HG03060 (cell line): Measurements from ENCODE around the gene SPTLC2.
"Not testable (repeated sequence)": the region's sequence is repeated elsewhere in the genome, so short reads cannot be mapped to it uniquely, and the experiment has no call there.

Experiments used
- ATAC-seq: cut with Tn5 transposase; IDR thresholded peaks from one replicate; pipeline ENCODE4 v1.9.1; 2021; ENCODE audit warnings: low read depth, moderate number of reproducible peaks; ENCODE audit not compliant: unreplicated experiment

SPTLC2 gene

GRCh38 chr14:77590845-77591485, 25.5 kb downstream of the SPTLC2 start:
- ATAC-seq, result no peak

- no peak for ATAC-seq
Measured at GRCh38 chr14:77589099-77589498, 27.3 kb downstream of the SPTLC2 start.

- not testable (repeated sequence) for ATAC-seq
Measured at GRCh38 chr14:77588411-77589025, 27.9 kb downstream of the SPTLC2 start.

GRCh38 chr14:77585385-77585784, 31.1 kb downstream of the SPTLC2 start:
- ATAC-seq, result no peak

GRCh38 chr14:77584809-77585208, 31.6 kb downstream of the SPTLC2 start:
- ATAC-seq, result no peak

- no peak for ATAC-seq
Measured at GRCh38 chr14:77583657-77584056, 32.8 kb downstream of the SPTLC2 start.

GRCh38 chr14:77582511-77582910, 33.9 kb downstream of the SPTLC2 start:
- no peak for ATAC-seq

- peak; percentile 83 for ATAC-seq
Measured at GRCh38 chr14:77580964-77581505, 35.4 kb downstream of the SPTLC2 start.

GRCh38 chr14:77580477-77580876, 36.0 kb downstream of the SPTLC2 start:
- ATAC-seq, result peak; percentile 5

- no peak for ATAC-seq
Measured at GRCh38 chr14:77579780-77580179, 36.7 kb downstream of the SPTLC2 start.

GRCh38 chr14:77579065-77579464, 37.4 kb downstream of the SPTLC2 start:
- no peak for ATAC-seq

GRCh38 chr14:77574446-77575115, 41.9 kb downstream of the SPTLC2 start:
- no peak for ATAC-seq

- no peak for ATAC-seq
Measured at GRCh38 chr14:77573964-77574363, 42.5 kb downstream of the SPTLC2 start.

- no peak for ATAC-seq
Measured at GRCh38 chr14:77570706-77571268, 45.6 kb downstream of the SPTLC2 start.

- ATAC-seq, result no peak
Measured at GRCh38 chr14:77565994-77566305, 50.5 kb downstream of the SPTLC2 start.

- ATAC-seq, result peak; percentile 45
Measured at GRCh38 chr14:77565289-77565993, 51.0 kb downstream of the SPTLC2 start.

- ATAC-seq, result no peak
Measured at GRCh38 chr14:77562681-77563080, 53.8 kb downstream of the SPTLC2 start.

GRCh38 chr14:77561881-77562280, 54.6 kb downstream of the SPTLC2 start:
- no peak for ATAC-seq

GRCh38 chr14:77559381-77559780, 57.1 kb downstream of the SPTLC2 start:
- no peak for ATAC-seq

GRCh38 chr14:77557391-77557790, 59.0 kb downstream of the SPTLC2 start:
- ATAC-seq, result peak; percentile 22

GRCh38 chr14:77556946-77557345, 59.5 kb downstream of the SPTLC2 start:
- peak; percentile 43 for ATAC-seq
